ENCODE data around the gene ITGA6.

Gene ITGA6

GRCh38 chr2:172452845-172453244 is 25.5 kb downstream of the ITGA6 start:
- DNase-seq (ENCODE audit: low read depth), result no peak
- H3K4me3 ChIP-seq (ENCODE audit: control insufficient read depth, low read depth, low read length), result no peak overlapping the region
- TF ChIP-seq CTCF (conservative IDR thresholded peaks at IDR 0.05; ENCODE audit: control insufficient read depth, insufficient read depth, low read depth, low read length), result no peak

GRCh38 chr2:172454404-172455120 is 27.2 kb downstream of the ITGA6 start:
- no peak for DNase-seq (ENCODE audit: low read depth)
- no peak overlapping the region for H3K4me3 ChIP-seq (ENCODE audit: control insufficient read depth, low read depth, low read length)
- no peak for TF ChIP-seq CTCF (conservative IDR thresholded peaks at IDR 0.05; ENCODE audit: control insufficient read depth, insufficient read depth, low read depth, low read length)

- no peak for DNase-seq (ENCODE audit: low read depth)
- TF ChIP-seq CTCF (conservative IDR thresholded peaks at IDR 0.05; ENCODE audit: control insufficient read depth, insufficient read depth, low read depth, low read length), result no peak
- no peak overlapping the region for H3K4me3 ChIP-seq (ENCODE audit: control insufficient read depth, low read depth, low read length)
These were observed 27.7 kb downstream of the ITGA6 start for GRCh38 chr2:172455121-172455515.

- no peak for DNase-seq (ENCODE audit: low read depth)
- H3K4me3 ChIP-seq (ENCODE audit: control insufficient read depth, low read depth, low read length), result no peak overlapping the region
- TF ChIP-seq CTCF (conservative IDR thresholded peaks at IDR 0.05; ENCODE audit: control insufficient read depth, insufficient read depth, low read depth, low read length), result no peak
These were observed 28.6 kb downstream of the ITGA6 start for GRCh38 chr2:172456002-172456401.

GRCh38 chr2:172457536-172457935 is 30.1 kb downstream of the ITGA6 start:
- no peak overlapping the region for H3K4me3 ChIP-seq (ENCODE audit: control insufficient read depth, low read depth, low read length)
- no peak for TF ChIP-seq CTCF (conservative IDR thresholded peaks at IDR 0.05; ENCODE audit: control insufficient read depth, insufficient read depth, low read depth, low read length)
- no peak for DNase-seq (ENCODE audit: low read depth)

- H3K4me3 ChIP-seq (ENCODE audit: control insufficient read depth, low read depth, low read length), result no peak overlapping the region
These were observed 31.3 kb downstream of the ITGA6 start for GRCh38 chr2:172458561-172459124.

More at GRCh38 chr2:172458561-172459124, 31.3 kb downstream of the ITGA6 start:
- TF ChIP-seq CTCF (conservative IDR thresholded peaks at IDR 0.05; ENCODE audit: control insufficient read depth, insufficient read depth, low read depth, low read length), result no peak
- DNase-seq (ENCODE audit: low read depth), result no peak
